Upper lobe of left lung (tissue), 6 donors: Measurements from ENCODE around the gene SYNE2. TPM values are rescaled to one million over a fixed set of nuclear protein-coding genes. Genes with fewer than 3 reads are reported as not detected.
"Not testable (repeated sequence)": the region's sequence is repeated elsewhere in the genome, so short reads cannot be mapped to it uniquely, and the experiment has no call there.

Experiments used
- ATAC-seq, 2 donors: fragments of 200-7000 bp; cut with Tn5 transposase; one replicate each; pipeline ENCODE4 v1.9.1; 2022; ENCODE audit warnings: mild to moderate bottlenecking in 2 of 2, moderate library complexity in 2 of 2; ENCODE audit not compliant: low FRiP score in 2 of 2
- DNase-seq, 2 donors: peaks; one replicate each; pipeline ENCODE4 v3.0.0-alpha.2; 2019 to 2020
- H3K27ac ChIP-seq, 4 donors: fragments of 200-600 bp; sonication (generic); one replicate each; pipeline ENCODE4 v1.5.1; 2016 to 2019
- H3K27me3 ChIP-seq, 4 donors: fragments of 200-600 bp; sonication (generic); one replicate each; pipeline ENCODE4 v1.5.1; 2017 to 2019
- H3K36me3 ChIP-seq, 4 donors: fragments of 200-600 bp; sonication (generic); one replicate each; pipeline ENCODE4 v1.5.1; 2016 to 2019
- H3K4me1 ChIP-seq, 4 donors: fragments of 200-600 bp; sonication (generic); one replicate each; pipeline ENCODE4 v1.5.1; 2018 to 2019
- H3K4me3 ChIP-seq, 4 donors: fragments of 200-600 bp; sonication (generic); one replicate each; pipeline ENCODE4 v1.5.1; 2017 to 2019; ENCODE audit warnings: mild to moderate bottlenecking in 2 of 4, moderate library complexity in 1 of 4
- H3K9me3 ChIP-seq, 4 donors: fragments of 200-600 bp; sonication (generic); one replicate each; pipeline ENCODE4 v1.5.1; 2018 to 2019
- EP300 ChIP-seq, 4 donors: sonication (generic); formaldehyde crosslinking; IDR thresholded peaks; one replicate each; pipeline ENCODE4 v1.5.1; 2017; ENCODE audit warnings: antibody characterized with exemption in 4 of 4, control low read depth in 2 of 4
- POLR2A ChIP-seq, 4 donors: fragments of 450-650 bp; IDR thresholded peaks; one replicate each; pipeline ENCODE4 v1.5.1; 2016 to 2017; ENCODE audit warnings: antibody characterized with exemption in 4 of 4, mild to moderate bottlenecking in 2 of 4
- POLR2AphosphoS5 ChIP-seq, 2 donors: sonication (generic); formaldehyde crosslinking; IDR thresholded peaks; one replicate each; pipeline ENCODE4 v1.5.1; 2017; ENCODE audit warnings: antibody characterized with exemption in 2 of 2
- WGBS, 2 donors: methylation state at CpG; one replicate each; pipeline ENCODE4 v1.1.5; 2017 to 2018; 5-methylcytosine and 5-hydroxymethylcytosine counted together
- total RNA-seq, 6 donors: library from RNA; depleted of rRNA in 4 of 6; stranded (reverse); fragments of >200 nt in 4 of 6; gene quantifications; one replicate each; pipeline versions ENCODE4 v1.1.0 to v1.2.1, GENCODE V29; 2016 to 2021
- TF ChIP-seq, protein P1 (sequence below), 6 experiments: fragments of 450-650 bp in 4 of 6; fragments of 200-600 bp in 2 of 6; sonication (generic) in 2 of 6; IDR thresholded peaks; one replicate each; pipeline ENCODE4 v1.5.1; 2016 to 2019; ENCODE audit warnings: antibody characterized with exemption in 6 of 6
- donor health status: DM: no; HTN: no; CAD: no; lungs with moderate emphysema.
- donor health status: DM: no; HTN: yes; CAD: no; lungs with severe emphysema.

SYNE2 gene
- total RNA-seq, 6 donors from 2014 or later: 75.8 to 439 (median 234) TPM

DNA sequence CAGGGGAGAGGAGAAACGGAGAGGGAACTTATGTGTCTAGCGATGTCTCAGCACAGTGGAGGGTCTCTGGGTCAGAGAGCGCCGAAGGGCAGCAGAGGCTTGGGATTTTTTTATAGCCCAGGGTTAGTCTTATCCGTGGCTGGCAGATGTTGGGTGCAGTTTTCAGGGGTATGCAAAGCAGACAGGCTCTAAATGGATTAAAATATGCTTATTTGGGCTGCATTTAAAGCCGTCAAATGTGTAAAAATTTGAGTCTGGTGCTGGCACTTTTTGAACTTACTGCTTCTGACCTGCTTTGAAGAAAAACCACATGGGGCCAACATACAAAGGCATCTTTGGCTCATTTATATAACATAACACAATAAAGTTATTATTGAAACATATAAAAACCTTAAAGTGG, 262.6 kb downstream of the SYNE2 start:
- ATAC-seq: no peak
- no peak overlapping the region for H3K27ac ChIP-seq

DNA sequence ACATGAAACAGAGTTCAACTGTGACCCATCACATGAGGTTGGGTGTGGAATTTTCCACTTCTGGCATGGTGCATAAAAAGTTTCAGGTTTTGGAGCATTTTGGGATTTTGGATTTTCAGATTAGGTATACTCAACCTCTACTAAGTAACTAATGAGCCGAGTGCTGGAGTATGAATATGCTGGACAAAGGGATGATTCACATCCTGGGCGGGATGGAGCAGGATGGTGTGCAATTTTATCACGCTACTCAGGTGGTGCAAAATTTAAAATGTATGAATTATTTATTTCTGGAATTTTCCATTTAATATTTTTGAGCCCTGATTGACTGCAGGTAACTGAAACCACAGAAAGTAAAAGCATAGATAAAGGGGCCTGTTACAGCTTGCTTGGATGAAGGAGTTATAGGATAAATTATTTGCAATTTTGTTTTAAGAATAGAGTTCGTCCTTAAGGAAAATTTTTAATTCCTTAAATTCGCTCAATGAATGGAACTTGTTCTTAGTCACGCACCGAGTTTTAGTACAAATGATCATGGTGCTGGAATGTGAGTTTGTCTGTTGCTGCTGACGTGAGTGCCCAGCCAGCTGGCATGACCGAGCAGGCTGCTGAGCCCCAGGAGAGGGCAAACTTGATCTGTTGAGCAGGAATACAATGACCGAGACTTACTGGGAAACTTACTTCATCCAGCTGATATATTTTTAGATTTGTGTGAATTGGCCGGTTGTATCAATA, 265.0 kb downstream of the SYNE2 start:
- Histone ChIP-seq H3K27me3 (no peaks in the 10 kb centered on the region), H3K36me3 (peaks cover 5 to 86% (median 23%) of the 10 kb centered on the region in 4 donors), H3K4me3 (no peak overlapping the region), H3K4me1 (no peaks in the 10 kb centered on the region), H3K9me3 (no peaks in the 10 kb centered on the region), H3K27ac (no peak overlapping the region)
- DNase-seq (peak; percentile 29 to 33), ATAC-seq (no peak)
- no peak for TF ChIP-seq POLR2A (IDR thresholded peaks at IDR 0.05)
- no peak for TF ChIP-seq POLR2AphosphoS5 (IDR thresholded peaks at IDR 0.05)
- TF ChIP-seq, protein P1, sequence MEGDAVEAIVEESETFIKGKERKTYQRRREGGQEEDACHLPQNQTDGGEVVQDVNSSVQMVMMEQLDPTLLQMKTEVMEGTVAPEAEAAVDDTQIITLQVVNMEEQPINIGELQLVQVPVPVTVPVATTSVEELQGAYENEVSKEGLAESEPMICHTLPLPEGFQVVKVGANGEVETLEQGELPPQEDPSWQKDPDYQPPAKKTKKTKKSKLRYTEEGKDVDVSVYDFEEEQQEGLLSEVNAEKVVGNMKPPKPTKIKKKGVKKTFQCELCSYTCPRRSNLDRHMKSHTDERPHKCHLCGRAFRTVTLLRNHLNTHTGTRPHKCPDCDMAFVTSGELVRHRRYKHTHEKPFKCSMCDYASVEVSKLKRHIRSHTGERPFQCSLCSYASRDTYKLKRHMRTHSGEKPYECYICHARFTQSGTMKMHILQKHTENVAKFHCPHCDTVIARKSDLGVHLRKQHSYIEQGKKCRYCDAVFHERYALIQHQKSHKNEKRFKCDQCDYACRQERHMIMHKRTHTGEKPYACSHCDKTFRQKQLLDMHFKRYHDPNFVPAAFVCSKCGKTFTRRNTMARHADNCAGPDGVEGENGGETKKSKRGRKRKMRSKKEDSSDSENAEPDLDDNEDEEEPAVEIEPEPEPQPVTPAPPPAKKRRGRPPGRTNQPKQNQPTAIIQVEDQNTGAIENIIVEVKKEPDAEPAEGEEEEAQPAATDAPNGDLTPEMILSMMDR (IDR thresholded peaks at IDR 0.05): no peak
- TF ChIP-seq EP300 (IDR thresholded peaks at IDR 0.05): no peak
- 81 to 82% methylated on average over 11 of the region's 11 CpGs for WGBS, 2 donors

More for the DNA sequence above, 262.6 kb downstream of the SYNE2 start:
- TF ChIP-seq POLR2A (IDR thresholded peaks at IDR 0.05): no peak
- TF ChIP-seq, protein P1 (IDR thresholded peaks at IDR 0.05): no peak
- no peak for TF ChIP-seq POLR2AphosphoS5 (IDR thresholded peaks at IDR 0.05)
- no peak for TF ChIP-seq EP300 (IDR thresholded peaks at IDR 0.05)
- H3K4me3 ChIP-seq: no peak overlapping the region
- WGBS, 2 donors: 87 to 96% methylated on average over 6 of the region's 6 CpGs
- no peaks in the 10 kb centered on the region for H3K27me3 ChIP-seq
- H3K36me3 ChIP-seq: peaks cover 0 to 68% (median 16%) of the 10 kb centered on the region in 4 donors
- H3K9me3 ChIP-seq: no peaks in the 10 kb centered on the region
- no peaks in the 10 kb centered on the region for H3K4me1 ChIP-seq
- DNase-seq: no peak

DNA sequence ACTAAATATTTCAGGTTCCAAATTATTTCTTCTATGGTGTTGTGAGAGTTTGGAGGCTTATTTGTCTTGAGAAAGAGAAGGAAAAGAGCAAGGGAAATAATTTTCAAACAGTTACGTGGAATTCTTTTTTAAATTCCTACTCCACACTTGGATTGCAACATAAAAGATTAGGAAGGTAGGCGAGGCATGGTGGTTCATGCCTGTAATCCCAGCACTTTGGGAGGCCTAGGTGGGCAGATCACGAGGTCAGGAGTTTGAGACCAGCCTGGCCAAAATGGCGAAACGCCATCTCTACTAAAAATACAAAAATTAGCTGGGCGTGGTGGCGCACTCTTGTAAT, 265.6 kb downstream of the SYNE2 start:
- peaks cover 5 to 86% (median 29%) of the 10 kb centered on the region in 4 donors for H3K36me3 ChIP-seq
- H3K27ac ChIP-seq, H3K4me1 ChIP-seq, H3K4me3 ChIP-seq, H3K27me3 ChIP-seq, H3K9me3 ChIP-seq, ATAC-seq, DNase-seq: not testable (repeated sequence)
- WGBS, 2 donors: 87 to 93% methylated on average over 7 of the region's 7 CpGs

GRCh38 chr14:64118892-64119291, 266.1 kb downstream of the SYNE2 start:
- 71 to 84% methylated on average over 2 of the region's 2 CpGs for WGBS, 2 donors

DNA sequence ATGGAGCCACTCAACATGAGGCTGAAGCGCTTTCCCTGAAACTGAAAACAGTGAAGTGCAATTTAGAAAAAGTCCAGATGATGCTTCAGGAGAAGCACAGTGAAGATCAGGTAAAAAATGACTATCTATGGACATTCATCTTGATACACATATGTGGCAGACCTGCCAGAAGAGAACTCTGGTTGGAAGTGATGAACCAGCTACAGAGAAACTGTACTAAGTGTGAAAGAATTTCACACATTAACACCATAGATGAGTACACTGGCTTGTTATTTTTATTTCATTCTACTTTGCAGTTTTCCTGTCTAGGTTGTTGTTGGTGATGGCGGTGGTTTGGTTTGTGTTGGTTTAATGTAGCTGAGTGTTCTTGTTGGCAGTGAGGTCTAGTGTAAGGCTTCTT, 266.7 kb downstream of the SYNE2 start:
- H3K27ac ChIP-seq: no peak overlapping the region
- TF ChIP-seq POLR2A (IDR thresholded peaks at IDR 0.05) (no peak), POLR2AphosphoS5 (IDR thresholded peaks at IDR 0.05) (no peak), EP300 (IDR thresholded peaks at IDR 0.05) (no peak)
- TF ChIP-seq, protein P1 (IDR thresholded peaks at IDR 0.05): no peak
- ATAC-seq (no peak), DNase-seq (no peak)
- H3K9me3 ChIP-seq: no peaks in the 10 kb centered on the region
- H3K4me3 ChIP-seq: no peak overlapping the region
- no peaks in the 10 kb centered on the region for H3K4me1 ChIP-seq
- 89 to 97% methylated on average over 2 of the region's 2 CpGs for WGBS, 2 donors
- no peaks in the 10 kb centered on the region for H3K27me3 ChIP-seq
- H3K36me3 ChIP-seq: peaks cover 5 to 86% (median 34%) of the 10 kb centered on the region in 4 donors

More at GRCh38 chr14:64118892-64119291, 266.1 kb downstream of the SYNE2 start:
- no peak for TF ChIP-seq EP300 (IDR thresholded peaks at IDR 0.05)
- TF ChIP-seq, protein P1 (IDR thresholded peaks at IDR 0.05): no peak
- no peak for TF ChIP-seq POLR2A (IDR thresholded peaks at IDR 0.05)
- TF ChIP-seq POLR2AphosphoS5 (IDR thresholded peaks at IDR 0.05): no peak
- Histone ChIP-seq H3K9me3 (no peaks in the 10 kb centered on the region), H3K4me3 (no peak overlapping the region), H3K4me1 (no peaks in the 10 kb centered on the region), H3K27ac (no peak overlapping the region), H3K27me3 (no peaks in the 10 kb centered on the region), H3K36me3 (peaks cover 5 to 86% (median 33%) of the 10 kb centered on the region in 4 donors)
- ATAC-seq (no peak), DNase-seq (no peak)
